HFFc6 (cell line): ENCODE measurements around the gene RGS6. TPM values are rescaled to one million over a fixed set of nuclear protein-coding genes. Genes with fewer than 3 reads are reported as not detected.

ENCODE experiments used
- DNase-seq: peaks from one replicate; pipeline ENCODE4 v3.0.0-alpha.2; 2018
- H3K27ac Mint-ChIP-seq: 2 replicates; pipeline ENCODE4 v1.8.0; 2020; ENCODE audit warnings: mild to moderate bottlenecking, mixed read lengths
- H3K27me3 Mint-ChIP-seq: 2 replicates; pipeline ENCODE4 v1.8.0; 2021; ENCODE audit warnings: mild to moderate bottlenecking, moderate library complexity, mixed read lengths; ENCODE audit not compliant: insufficient read depth
- H3K36me3 Mint-ChIP-seq: 2 replicates; pipeline ENCODE4 v1.8.0; 2021; ENCODE audit warnings: low read depth, mixed read lengths
- H3K4me1 Mint-ChIP-seq: 2 replicates; pipeline ENCODE4 v1.8.0; 2020; ENCODE audit warnings: low read depth, mixed read lengths
- H3K4me3 Mint-ChIP-seq: 2 replicates; pipeline ENCODE4 v1.8.0; 2020; ENCODE audit warnings: mild to moderate bottlenecking, moderate library complexity, mixed read lengths
- H3K9me3 Mint-ChIP-seq: 2 replicates; pipeline ENCODE4 v1.8.0; 2020; ENCODE audit warnings: mild to moderate bottlenecking, mixed read lengths
- CTCF ChIP-seq: fragments of 200-600 bp; sonication (generic); IDR thresholded peaks from 2 replicates; pipeline ENCODE4 v1.5.0; 2021; ENCODE audit warnings: antibody characterized with exemption, mild to moderate bottlenecking
- total RNA-seq, 6 experiments: library from RNA; stranded (reverse); fragmentation: NEBNext Ultra II Directional; extraction: Animal tissue kit (Norgen Biotek cat#: 25700); gene quantifications; 2 replicates in 1 of 6; 3 replicates in 5 of 6; pipeline ENCODE4 v1.2.3, GENCODE V29; 2021

Gene RGS6
- total RNA-seq, 6 experiments from 2014 or later: not detected

DNA sequence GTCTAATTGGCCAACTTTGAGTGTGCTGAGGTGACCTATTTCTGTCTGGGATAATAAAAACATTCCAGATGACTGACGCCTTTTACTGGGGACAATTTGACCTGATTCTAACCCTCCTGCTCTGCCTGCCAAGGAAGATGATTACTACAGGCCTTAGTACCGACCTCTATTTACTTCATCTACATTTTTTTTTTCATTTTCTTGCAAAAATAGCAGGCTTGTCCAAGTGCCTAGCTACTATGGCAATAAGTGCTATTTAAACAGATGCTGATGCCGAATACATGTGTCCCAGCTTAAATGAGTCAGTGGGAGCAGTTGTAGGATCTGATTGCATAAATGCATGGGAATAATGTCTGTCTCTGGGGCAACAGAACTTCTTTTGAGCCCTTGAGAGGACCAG is 254.3 kb downstream of the RGS6 start:
- Mint-ChIP-seq H3K36me3 (no peaks in the 10 kb centered on the region), H3K4me1 (no peaks in the 10 kb centered on the region), H3K9me3 (peaks cover 54% of the 10 kb centered on the region), H3K27me3 (no peaks in the 10 kb centered on the region), H3K4me3 (no peak overlapping the region), H3K27ac (no peak overlapping the region)
- TF ChIP-seq CTCF: no peak
- no peak for DNase-seq

DNA sequence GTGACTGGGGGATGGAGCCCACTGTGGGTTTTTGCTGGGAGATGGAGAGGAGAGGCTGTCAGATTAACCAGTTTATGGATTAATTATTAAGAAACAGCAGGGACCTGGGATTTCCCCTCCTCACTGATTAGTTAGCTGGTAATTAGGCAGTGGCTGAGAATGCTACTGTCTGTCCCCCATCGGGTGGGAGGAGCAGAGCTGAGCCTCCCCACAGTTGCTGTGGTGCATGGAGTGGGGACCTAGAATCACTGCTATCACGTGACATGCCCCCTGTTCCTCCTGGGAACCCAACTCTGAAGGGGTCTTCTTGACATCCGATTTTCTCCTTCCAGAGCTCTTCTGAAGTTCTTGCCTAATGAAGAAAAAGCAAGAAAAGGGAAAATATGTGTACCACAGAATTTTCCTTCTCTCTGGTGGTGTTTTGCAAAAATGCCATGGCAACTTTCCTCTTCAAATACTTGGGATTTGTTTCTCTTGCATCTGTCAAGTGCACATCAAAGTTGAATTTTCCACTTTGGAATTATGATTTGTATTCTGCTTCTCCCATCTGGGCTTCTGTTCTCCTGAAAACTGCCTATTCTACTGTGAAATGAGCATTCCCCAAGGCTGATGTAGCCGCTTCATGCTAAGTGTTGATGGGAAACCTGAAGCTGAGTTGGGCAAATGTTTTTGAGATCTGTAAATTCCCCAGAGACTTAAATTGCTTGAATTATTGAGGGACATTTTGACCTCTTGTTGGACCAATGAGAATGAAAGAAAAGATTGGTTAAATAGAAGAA is 264.2 kb downstream of the RGS6 start:
- Mint-ChIP-seq H3K27ac (no peak overlapping the region), H3K27me3 (no peaks in the 10 kb centered on the region), H3K4me1 (no peaks in the 10 kb centered on the region), H3K36me3 (peaks cover 9% of the 10 kb centered on the region), H3K9me3 (peaks cover 53% of the 10 kb centered on the region), H3K4me3 (no peak overlapping the region)
- no peak for TF ChIP-seq CTCF
- no peak for DNase-seq

DNA sequence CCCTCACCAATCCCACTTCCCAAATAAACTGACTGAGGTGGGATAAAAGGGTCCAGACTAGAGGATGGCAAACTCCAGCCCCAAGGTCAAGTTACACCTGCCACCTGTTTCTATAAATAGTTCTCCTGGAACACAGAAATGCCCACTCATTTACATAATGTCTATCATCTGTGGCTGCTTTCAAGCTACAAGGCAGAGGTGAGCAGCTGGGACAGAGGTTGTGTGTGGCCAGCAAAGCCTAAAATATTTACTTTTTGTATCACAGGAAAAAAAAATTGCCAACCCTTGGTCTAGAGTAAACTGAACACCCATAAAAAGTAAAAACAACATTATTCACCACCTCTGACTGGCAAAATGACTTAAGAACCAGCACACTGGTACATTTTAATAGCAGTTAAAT is 269.4 kb downstream of the RGS6 start:
- H3K27ac Mint-ChIP-seq: no peak overlapping the region
- no peaks in the 10 kb centered on the region for H3K36me3 Mint-ChIP-seq
- DNase-seq: no peak
- peaks cover 29% of the 10 kb centered on the region for H3K9me3 Mint-ChIP-seq
- H3K4me1 Mint-ChIP-seq: no peaks in the 10 kb centered on the region
- peaks cover 1% of the 10 kb centered on the region; the same call in 1 of the 2 replicates for H3K27me3 Mint-ChIP-seq
- no peak for TF ChIP-seq CTCF
- H3K4me3 Mint-ChIP-seq: no peak overlapping the region

DNA sequence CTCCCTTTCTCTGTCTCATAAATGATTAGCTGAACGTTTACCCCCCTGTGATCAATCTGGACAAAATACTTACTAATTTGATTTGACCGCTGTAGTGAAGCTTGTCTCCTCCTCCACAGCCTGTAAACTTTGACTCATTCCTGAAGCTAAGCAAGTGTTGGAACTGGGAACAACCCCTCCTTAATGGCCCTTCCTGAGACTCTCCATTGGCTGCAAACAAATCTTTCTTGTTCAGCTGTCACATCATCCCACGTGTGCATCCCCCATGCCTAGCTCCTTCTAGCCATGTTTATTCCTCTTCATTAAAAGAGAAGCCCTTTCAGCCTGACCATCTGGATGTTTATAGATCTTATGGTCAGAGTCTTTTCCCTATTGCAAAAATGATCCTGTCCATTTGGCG is 281.2 kb downstream of the RGS6 start:
- peaks cover 58% of the 10 kb centered on the region for H3K9me3 Mint-ChIP-seq
- no peak for DNase-seq
- H3K27me3 Mint-ChIP-seq: peaks cover 3% of the 10 kb centered on the region
- no peaks in the 10 kb centered on the region for H3K4me1 Mint-ChIP-seq
- H3K27ac Mint-ChIP-seq: no peak overlapping the region
- no peaks in the 10 kb centered on the region for H3K36me3 Mint-ChIP-seq
- TF ChIP-seq CTCF: no peak
- H3K4me3 Mint-ChIP-seq: no peak overlapping the region

DNA sequence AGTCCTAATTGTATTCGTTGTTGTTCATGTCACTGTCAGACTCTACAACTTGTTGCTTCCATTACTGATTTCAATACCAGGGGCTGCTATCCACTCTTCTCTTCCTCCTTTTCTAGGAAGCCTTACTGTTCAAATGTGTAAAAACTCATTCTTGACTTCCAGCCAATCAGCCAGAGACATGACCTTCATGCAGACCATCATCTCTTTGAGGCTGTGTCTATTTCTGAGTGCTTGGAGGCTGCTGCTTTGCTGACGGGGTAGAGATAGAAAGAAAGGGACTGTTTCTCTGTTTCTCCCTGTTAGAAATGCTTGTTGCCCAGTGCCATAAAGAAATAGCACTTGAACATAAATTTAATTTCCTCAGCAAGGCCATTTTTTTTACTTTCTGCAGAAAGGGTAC is 282.9 kb downstream of the RGS6 start:
- H3K4me3 Mint-ChIP-seq: no peak overlapping the region

More for the DNA sequence above, 282.9 kb downstream of the RGS6 start:
- peaks cover 3% of the 10 kb centered on the region for H3K27me3 Mint-ChIP-seq
- H3K9me3 Mint-ChIP-seq: peaks cover 57% of the 10 kb centered on the region
- DNase-seq: no peak
- TF ChIP-seq CTCF: no peak
- no peaks in the 10 kb centered on the region for H3K4me1 Mint-ChIP-seq
- H3K27ac Mint-ChIP-seq: no peak overlapping the region
- no peaks in the 10 kb centered on the region for H3K36me3 Mint-ChIP-seq
